Measurements from ENCODE around the gene CFAP20.

DNA sequence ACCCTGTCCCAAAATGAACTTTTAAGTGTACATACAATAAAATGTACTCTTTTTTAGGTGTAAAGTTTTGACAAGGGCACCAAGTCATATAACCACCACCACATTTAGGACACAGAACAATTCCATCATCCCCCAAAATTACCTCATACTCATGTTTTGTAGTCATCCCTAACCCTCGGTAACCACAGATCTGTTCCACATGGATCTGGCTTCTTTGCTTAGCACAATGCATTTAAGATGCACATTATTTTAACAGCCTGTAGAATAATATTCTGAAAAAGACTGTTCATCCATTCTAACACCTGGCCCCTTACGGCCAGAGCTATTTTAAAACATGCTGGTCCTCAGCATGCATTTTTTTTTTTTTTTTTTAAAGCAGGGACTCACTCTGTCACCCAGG, 25.2 kb upstream of the CFAP20 start:
- TF ChIP-seq CTCF (IDR thresholded peaks at IDR 0.05; ENCODE audit: poor library complexity, severe bottlenecking): no peak
- no peak for TF ChIP-seq EP300 (conservative IDR thresholded peaks at IDR 0.05; ENCODE audit: poor library complexity, severe bottlenecking)
- no peak for TF ChIP-seq TAF1 (IDR thresholded peaks at IDR 0.05; ENCODE audit: low read depth)
